A549 treated with ZK216348 at 1 μM for 4 hours (cell line): ENCODE results near the gene MASP2. TPM values are rescaled to one million over a fixed set of nuclear protein-coding genes. Genes with fewer than 3 reads are reported as not detected.

ENCODE experiments used
- total RNA-seq: library from RNA; stranded (reverse); fragments of 200-300 nt; extraction: Qiagen RNA extraction; gene quantifications from 5 replicates; pipeline ENCODE4 v1.2.3, GENCODE V29; 2022; ENCODE audit warnings: low read depth

MASP2 gene
- 0.12 to 0.85 TPM (median 0.33 TPM) in 3 of 5 replicates, not detected in the others for total RNA-seq

GRCh38 chr1:11046625-11047365 lies at the start of gene MASP2:
TSS of gene MASP2 (minus strand) at chr1:11047239. CDS start at chr1:11047207, 32 bp downstream.

GRCh38 chr1:11059968-11060830 lies 13.2 kb upstream of the MASP2 start, which contains the start of gene SRM:
TSS of gene SRM (minus strand) at chr1:11060018. CDS start at chr1:11059943, 75 bp downstream.

GRCh38 chr1:11012260-11013159 lies 34.5 kb downstream of the MASP2 start, which contains the start of gene TARDBP:
TSS of gene TARDBP (plus strand) at chr1:11012654. CDS start at chr1:11013728, 1,074 bp downstream.

Other genes with a start within 250 kb of the MASP2 start
- gene TARDBP, start 34.6 kb downstream of the MASP2 start, total RNA-seq = 188 to 222 TPM (median 195 TPM) in 5 replicates
- gene SRM, start 12.8 kb upstream of the MASP2 start, total RNA-seq = 102 to 210 TPM (median 208 TPM) in 5 replicates
- gene EXOSC10, start 52.6 kb upstream of the MASP2 start, total RNA-seq = 36.9 to 41.7 TPM (median 38.6 TPM) in 5 replicates
- gene ANGPTL7, start 142.1 kb upstream of the MASP2 start, total RNA-seq = not detected in 5 replicates
- 12.4 to 16.1 TPM (median 14.7 TPM) in 5 replicates for gene MTOR, start 215.3 kb upstream of the MASP2 start, total RNA-seq
- 13.2 to 17.4 TPM (median 15.9 TPM) in 5 replicates for gene UBIAD1, start 226.0 kb upstream of the MASP2 start, total RNA-seq